Kidney (tissue), 14 donors: ENCODE measurements around the gene SSC5D. TPM values are rescaled to one million over a fixed set of nuclear protein-coding genes. Genes with fewer than 3 reads are reported as not detected.
A peak's percentile ranks its signal among the peaks of the same experiment; 100 is the strongest.

Source experiments
- DNase-seq, 5 donors: peaks; one replicate each; pipeline ENCODE4 v3.0.0-alpha.2; 2013 to 2020
- FAIRE-seq: peaks from 2 replicates; lab custom pipeline; 2012; peaks lifted over from hg19 to GRCh38; lab: Jason Lieb, UNC
- H3K27ac ChIP-seq, 2 donors: one replicate each; pipeline ENCODE4 v1.7.0; 2013; ENCODE audit warnings: low read depth in 2 of 2, low read length in 2 of 2, inconsistent platforms in 1 of 2
- H3K27me3 ChIP-seq: one replicate; pipeline ENCODE4 v1.7.1; 2013; ENCODE audit warnings: low read length, inconsistent platforms; ENCODE audit not compliant: control insufficient read depth, insufficient read depth
- H3K36me3 ChIP-seq, 3 donors: one replicate each; pipeline versions ENCODE4 v1.7.0 to v1.7.1; 2013; ENCODE audit warnings: low read length in 3 of 3, control low read depth in 1 of 3, inconsistent platforms in 1 of 3; ENCODE audit not compliant: insufficient read depth in 3 of 3, control insufficient read depth in 2 of 3
- H3K4me1 ChIP-seq, 3 donors: one replicate each; pipeline versions ENCODE4 v1.7.0 to v1.7.1; 2013; ENCODE audit warnings: low read length in 3 of 3, inconsistent platforms in 1 of 3, low read depth in 1 of 3; ENCODE audit not compliant: control insufficient read depth in 2 of 3, insufficient read depth in 2 of 3
- H3K4me3 ChIP-seq, 3 donors: one replicate each; pipeline versions ENCODE4 v1.7.0 to v1.8.1; 2013; ENCODE audit warnings: low read length in 3 of 3, control low read depth in 1 of 3, inconsistent platforms in 1 of 3
- H3K9ac ChIP-seq, 3 donors: one replicate each; pipeline versions ENCODE4 v1.7.0 to v1.7.1; 2013; ENCODE audit warnings: low read length in 3 of 3, control low read depth in 1 of 3, inconsistent platforms in 1 of 3
- H3K9me3 ChIP-seq, 3 donors: one replicate each; pipeline versions ENCODE4 v1.7.0 to v1.7.1; 2013; ENCODE audit warnings: low read length in 3 of 3, control low read depth in 1 of 3, inconsistent platforms in 1 of 3; ENCODE audit not compliant: control insufficient read depth in 2 of 3, insufficient read depth in 1 of 3
- CTCF ChIP-seq: IDR thresholded peaks from 3 replicates; pipeline ENCODE4 v1.5.1; 2012; ENCODE audit warnings: mild to moderate bottlenecking, moderate library complexity, borderline replicate concordance; ENCODE audit not compliant: insufficient read depth; ENCODE audit errors: extremely low read depth
- intact Hi-C: fragments of 100-400 bp; cut with DNase I; formaldehyde crosslinking; loops from one replicate; pipeline ENCODE4 v1.11.1; 2022
- polyA plus RNA-seq: library from polyadenylated mRNA; stranded (reverse); fragments of 350-450 nt; fragmentation: Illumina TruSeq; extraction: RNeasy Lipid Tissue Mini Kit (QIAGEN cat#74804); gene quantifications from one replicate; pipeline ENCODE4 v1.2.3, GENCODE V29; 2014; ENCODE audit warnings: low read depth, low replicate concordance; ENCODE audit not compliant: insufficient read depth
- total RNA-seq: library from RNA; stranded (reverse); fragmentation: NEBNext Ultra II Directional; extraction: Animal tissue kit (Norgen Biotek cat#: 25700); gene quantifications from one replicate; pipeline ENCODE4 v1.2.1, GENCODE V29; 2021
- donor health status: control.
- donor health status: control.
- donor health status: control.
- donor health status: control.
- donor health status: control.
- donor health status: DM: yes; HTN: yes; CAD: no.
- donor health status: Normal renal cell carcinoma (clear cell type).

The SSC5D gene
- total and polyA plus RNA-seq, 2 donors from 2014 or later, result 2.2 to 9.4 TPM

GRCh38 chr19:55546822-55547614 lies 58.8 kb downstream of the SSC5D start:
- no peaks in the 10 kb centered on the region for H3K27me3 ChIP-seq
- peaks cover 0 to 2% (median 0%) of the 10 kb centered on the region in 3 donors for H3K4me1 ChIP-seq
- peak overlapping the region; percentile 63 to 73 for H3K27ac ChIP-seq
- intact Hi-C loops, result no loop called here
- H3K4me3 ChIP-seq, result no peak overlapping the region
- no peaks in the 10 kb centered on the region for H3K36me3 ChIP-seq
- no peaks in the 10 kb centered on the region for H3K9me3 ChIP-seq
- no peak for FAIRE-seq
- DNase-seq, result no peak
- H3K9ac ChIP-seq, result peak overlapping the region in 1 of 3 donors; percentile 3
- no peak for TF ChIP-seq CTCF

- FAIRE-seq (no peak), DNase-seq (peak in 4 of 5 donors; percentile 90 to 96 (median 94))
- Histone ChIP-seq H3K27ac (no peak overlapping the region), H3K9me3 (no peaks in the 10 kb centered on the region), H3K36me3 (no peaks in the 10 kb centered on the region), H3K9ac (no peak overlapping the region), H3K27me3 (no peaks in the 10 kb centered on the region), H3K4me3 (no peak overlapping the region), H3K4me1 (peaks cover 0 to 2% (median 0%) of the 10 kb centered on the region in 3 donors)
- intact Hi-C loops, result no loop called here
- no peak for TF ChIP-seq CTCF
Measured at GRCh38 chr19:55549500-55550320, 61.5 kb downstream of the SSC5D start.

- Histone ChIP-seq H3K27me3 (no peaks in the 10 kb centered on the region), H3K36me3 (no peaks in the 10 kb centered on the region), H3K9me3 (no peaks in the 10 kb centered on the region), H3K27ac (no peak overlapping the region), H3K4me3 (no peak overlapping the region), H3K9ac (no peak overlapping the region), H3K4me1 (peaks cover 0 to 2% (median 0%) of the 10 kb centered on the region in 3 donors)
- no peak for DNase-seq
- TF ChIP-seq CTCF, result no peak
- intact Hi-C loops, result no loop called here
- no peak for FAIRE-seq
Measured at GRCh38 chr19:55550321-55550650, 62.0 kb downstream of the SSC5D start.
